Measurements from ENCODE around the gene AIG1. TPM values are rescaled to one million over a fixed set of nuclear protein-coding genes. Genes with fewer than 3 reads are reported as not detected.
"Not testable (repeated sequence)": the region's sequence is repeated elsewhere in the genome, so short reads cannot be mapped to it uniquely, and the experiment has no call there.

Gene AIG1
- total RNA-seq, 1 donor from 2014 or later, result 24.9 TPM

GRCh38 chr6:143058987-143059386 lies 1.7 kb upstream of the AIG1 start:
- ATAC-seq, result no peak

GRCh38 chr6:143059663-143060353 lies 881 bp upstream of the AIG1 start:
- peak; percentile 73 for ATAC-seq

GRCh38 chr6:143060354-143060805 lies 309 bp upstream of the AIG1 start:
- ATAC-seq, result peak; percentile 86

GRCh38 chr6:143061597-143062385 lies 1.1 kb downstream of the AIG1 start:
- no peak for ATAC-seq

- ATAC-seq, result no peak
These were observed 1.9 kb downstream of the AIG1 start for GRCh38 chr6:143062551-143062950.

GRCh38 chr6:143063631-143064030 lies 2.9 kb downstream of the AIG1 start:
- ATAC-seq, result no peak

- ATAC-seq, result no peak
These were observed 3.6 kb downstream of the AIG1 start for GRCh38 chr6:143064271-143064670.

DNA sequence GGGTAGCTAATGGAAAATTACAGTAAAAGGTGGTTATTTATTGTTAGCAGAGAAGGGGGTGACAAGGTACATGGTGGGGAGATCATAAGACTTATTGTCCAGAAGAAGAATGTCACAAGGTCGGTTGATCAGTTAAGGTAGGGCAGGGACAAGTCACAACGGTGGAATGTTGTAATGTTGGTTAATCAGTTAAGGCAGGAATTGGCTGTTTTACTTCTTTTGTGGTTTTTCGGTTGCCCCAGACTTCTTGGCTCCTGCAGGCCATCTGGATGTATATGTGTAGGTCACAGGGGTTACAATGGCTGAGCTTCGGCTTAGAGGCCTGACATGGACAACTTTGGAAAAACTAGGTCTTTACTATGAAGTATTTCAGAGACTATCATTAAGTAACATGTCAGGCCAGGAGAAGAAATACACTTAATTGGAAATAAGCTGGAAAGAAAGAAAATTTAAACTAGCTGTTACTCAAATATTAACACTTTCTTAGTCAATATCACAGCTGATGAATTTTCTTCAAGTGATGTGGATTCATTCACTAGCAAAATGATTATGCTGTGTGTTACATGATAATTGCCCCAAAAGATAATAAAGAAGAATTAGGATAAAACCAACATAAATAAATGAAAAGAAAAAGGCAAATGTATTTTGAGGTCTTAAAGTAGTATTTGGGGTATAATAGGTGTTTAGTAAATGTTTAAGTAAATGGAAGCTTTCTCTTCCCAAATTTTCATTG lies 4.4 kb downstream of the AIG1 start:
- no peak for ATAC-seq

DNA sequence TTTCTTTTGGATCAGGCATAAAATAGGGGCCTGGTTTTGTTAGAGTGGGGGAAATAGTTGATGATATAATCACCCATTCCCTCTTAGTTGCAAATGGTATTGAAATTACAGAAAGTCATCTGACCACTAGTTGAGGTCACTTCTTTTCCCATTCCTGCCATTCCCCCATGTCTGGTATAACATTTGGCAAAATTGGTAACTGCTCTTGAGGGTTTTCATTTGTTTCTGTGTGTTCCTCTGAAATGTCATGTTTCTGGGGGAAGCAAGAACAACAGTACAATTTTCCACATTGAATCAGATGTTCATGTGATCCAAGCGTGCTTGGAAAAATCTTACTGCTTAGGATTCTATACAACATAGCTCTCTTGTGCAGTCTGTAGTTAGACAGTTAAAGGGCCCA lies 7.3 kb downstream of the AIG1 start:
- ATAC-seq, result no peak

DNA sequence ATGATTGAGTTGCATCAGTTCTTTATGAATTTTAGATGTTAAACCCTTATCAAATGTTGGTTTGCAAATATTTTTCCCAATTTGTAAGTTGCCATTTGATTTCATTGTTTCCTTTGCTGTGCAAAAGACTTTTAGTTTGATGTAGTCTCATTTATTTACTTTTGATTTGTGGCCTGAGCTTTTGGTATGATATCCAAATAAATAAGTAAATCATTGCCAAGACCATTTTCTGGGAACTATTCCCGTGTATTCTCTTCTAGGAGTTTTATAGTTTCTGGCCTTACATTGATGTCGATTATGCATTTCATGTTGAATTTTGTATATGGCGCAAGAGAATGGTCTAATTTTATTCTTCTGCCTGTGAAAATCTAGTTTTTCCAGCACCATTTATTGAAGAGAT lies 13.4 kb downstream of the AIG1 start:
- no peak for ATAC-seq

DNA sequence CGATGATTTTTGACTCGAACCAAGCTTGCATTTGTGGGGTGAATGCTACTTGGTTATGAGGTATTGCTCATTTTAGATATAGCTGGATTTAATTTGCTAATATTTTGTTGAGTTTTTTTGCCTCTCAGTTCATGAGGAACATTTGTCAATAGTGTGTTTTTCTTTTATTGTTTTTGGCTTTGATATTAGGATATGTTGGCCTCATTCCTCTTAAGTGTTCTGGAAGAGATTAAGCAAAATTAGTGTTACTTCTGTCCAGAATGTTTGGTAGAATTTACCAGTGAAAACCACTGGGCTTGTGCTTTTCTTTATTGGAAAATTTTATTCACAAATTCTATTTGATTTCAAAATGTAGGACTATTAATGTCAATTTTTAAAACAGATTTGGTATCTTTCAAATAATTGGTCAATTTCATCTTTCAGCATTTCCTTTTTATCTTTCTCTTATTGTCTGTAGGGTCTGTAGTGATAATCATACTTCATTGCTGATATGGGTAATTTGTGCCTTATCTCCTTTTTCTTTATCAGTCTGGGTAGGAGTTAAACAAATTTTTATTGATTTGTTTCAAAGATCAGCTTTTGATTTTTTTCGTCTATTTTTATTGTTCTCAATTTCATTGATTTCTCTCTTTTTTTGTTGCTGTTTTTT lies 14.1 kb downstream of the AIG1 start:
- no peak for ATAC-seq

DNA sequence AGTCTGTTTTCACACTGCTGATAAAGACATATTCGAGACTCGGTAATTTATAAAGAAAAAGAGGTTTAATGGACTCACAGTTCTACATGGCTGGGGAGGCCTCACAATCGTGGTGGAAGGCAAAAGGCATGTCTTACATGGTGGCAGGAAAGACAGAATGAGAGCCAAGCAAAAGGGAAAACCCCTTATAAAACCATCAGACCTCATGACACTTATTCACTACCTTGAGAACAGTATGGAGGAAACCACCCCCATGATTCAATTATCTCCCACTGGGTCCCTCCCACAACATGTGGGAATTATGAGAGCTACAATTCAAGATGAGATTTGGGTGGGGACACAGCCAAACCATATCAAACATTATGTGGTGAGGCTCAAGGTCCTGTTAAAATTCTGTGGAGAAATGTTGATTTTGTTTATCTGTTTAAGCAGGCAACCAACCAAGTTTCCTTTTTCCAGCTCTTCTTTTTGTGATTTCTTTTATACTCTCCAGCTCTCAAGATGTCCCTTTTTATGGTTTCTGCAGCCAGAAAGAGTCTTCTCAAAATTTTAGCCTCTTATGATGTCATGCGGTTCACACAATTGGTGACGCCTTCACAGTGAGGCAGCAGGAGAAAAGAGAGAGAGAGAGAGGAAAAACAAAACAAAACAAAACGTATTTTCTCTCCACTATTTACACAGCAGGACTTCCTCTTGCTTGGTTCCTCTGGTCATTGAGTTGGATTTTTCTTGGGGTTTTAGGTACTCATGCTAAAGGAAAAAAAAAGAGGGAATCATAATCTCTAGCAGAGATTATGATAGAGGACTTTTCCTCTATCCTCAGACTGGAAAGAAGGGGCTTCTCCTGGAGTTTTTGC lies 18.0 kb downstream of the AIG1 start:
- no peak for ATAC-seq

GRCh38 chr6:143079325-143079640 lies 18.6 kb downstream of the AIG1 start:
- no peak for ATAC-seq

DNA sequence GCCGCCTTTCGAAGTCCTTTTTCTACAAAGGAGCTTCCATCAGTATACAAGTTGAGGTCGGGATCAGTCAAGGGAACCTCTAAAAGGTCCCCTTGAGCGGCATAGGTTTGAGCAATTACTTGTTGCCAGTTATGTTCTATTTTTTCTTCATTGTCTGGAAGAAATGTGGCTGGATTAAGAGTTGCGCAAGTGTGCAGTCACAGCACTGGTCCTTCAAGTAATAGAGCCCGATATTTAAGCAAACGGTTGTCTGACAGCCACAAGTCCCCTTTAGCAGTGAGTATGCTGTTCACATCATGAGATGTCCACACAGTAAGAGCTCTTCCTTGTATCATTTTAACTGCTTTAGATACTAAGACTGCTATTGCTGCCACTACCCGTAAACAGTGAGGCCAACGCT lies 21.6 kb downstream of the AIG1 start:
- not testable (repeated sequence) for ATAC-seq

GRCh38 chr6:143084019-143084418 lies 23.3 kb downstream of the AIG1 start:
- not testable (repeated sequence) for ATAC-seq

GRCh38 chr6:143087335-143087734 lies 26.6 kb downstream of the AIG1 start:
- ATAC-seq, result not testable (repeated sequence)

DNA sequence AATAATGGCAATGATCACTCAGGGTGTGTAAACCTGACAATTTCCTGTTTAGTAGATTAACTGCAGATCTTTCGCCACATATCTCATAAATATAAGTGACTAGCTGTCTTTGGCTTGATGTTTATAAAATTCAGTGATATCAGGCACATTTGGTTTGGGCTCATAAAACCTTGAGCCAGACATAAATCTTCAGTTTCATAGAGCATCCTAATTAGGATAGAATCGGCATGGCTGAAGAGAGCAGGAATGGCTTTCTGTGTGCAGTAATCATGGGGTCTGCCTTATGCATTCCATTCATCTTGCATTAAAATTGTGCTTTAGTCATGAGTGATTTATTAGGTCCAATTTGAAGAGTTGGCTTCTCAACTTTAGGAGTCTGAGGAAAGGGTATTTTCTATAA lies 27.2 kb downstream of the AIG1 start:
- ATAC-seq, result no peak

DNA sequence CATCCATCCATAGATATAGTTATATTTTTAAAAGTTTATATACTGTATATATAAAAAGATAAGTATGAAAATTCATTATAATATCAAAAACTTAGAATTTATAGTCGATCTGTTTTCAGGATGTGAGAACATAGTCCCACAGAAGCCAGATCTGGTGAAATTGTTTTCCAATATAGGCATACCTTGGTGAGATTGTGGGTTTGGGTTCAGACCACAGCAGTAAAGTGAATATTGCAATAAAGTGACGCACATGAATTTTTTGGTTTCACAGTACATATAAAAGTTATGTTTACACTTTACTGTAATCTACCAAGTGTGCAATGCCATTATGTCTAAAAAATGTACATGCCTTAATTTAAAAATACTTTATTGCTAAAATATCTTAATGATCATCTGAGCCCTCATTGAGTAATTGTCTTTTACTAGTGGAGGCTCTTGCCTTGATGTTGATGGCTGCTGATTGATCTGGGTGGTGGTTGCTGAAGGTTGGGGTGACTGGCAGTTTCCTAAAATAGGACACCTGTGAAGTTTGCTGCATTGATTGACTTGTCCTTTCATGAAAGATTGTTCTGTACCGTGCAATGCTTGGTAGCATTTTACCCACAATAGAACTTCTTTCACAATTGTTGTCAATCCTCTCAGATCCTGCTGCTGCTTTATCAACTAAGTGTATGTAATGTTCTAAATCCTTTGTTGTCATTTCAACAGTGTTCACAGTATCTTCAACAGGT lies 29.8 kb downstream of the AIG1 start:
- no peak for ATAC-seq

DNA sequence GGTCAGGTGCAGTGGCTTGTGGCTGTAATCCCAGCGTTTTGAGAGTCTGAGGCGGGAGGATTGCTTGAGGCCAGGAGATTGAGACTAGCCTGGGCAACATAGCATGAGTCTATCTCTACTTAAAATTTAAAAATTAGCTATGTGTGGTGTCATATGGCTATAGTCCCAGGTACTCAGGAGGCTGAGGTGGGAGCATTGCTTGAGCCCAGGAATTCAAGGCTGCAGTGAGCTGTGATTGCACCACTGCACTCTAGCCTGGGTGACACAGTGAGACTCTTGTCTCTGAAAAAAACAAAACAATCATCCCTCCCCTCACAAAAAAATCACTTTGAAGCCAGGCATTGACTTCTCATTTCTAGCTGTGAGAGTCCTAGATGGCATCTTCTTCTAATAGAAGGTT lies 32.1 kb downstream of the AIG1 start:
- no peak for ATAC-seq

DNA sequence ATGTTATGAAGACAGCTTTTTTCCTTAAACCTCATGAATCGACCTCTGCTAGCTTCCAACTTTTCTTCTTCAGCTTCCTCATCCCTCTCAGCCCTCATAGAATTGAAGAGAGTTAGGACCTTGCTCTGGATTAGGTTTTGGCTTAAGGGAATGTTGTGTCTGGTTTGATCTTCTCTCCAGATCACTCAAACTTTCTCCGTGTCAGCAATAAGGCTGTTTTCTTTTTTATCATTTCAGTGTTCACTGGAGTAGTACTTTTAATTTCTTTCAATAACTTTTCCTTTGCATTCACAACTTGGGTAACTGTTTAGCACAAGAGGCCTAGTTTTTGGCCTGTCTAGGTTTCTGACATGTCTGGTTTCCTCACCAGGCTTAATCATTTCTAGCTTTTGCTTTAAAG lies 32.6 kb downstream of the AIG1 start:
- ATAC-seq, result no peak

- no peak for ATAC-seq
These were observed 35.7 kb downstream of the AIG1 start for GRCh38 chr6:143096403-143096802.
